H1 (cell line): Measurements from ENCODE around the gene KRTAP2-3.
"Not testable (repeated sequence)": the region's sequence is repeated elsewhere in the genome, so short reads cannot be mapped to it uniquely, and the experiment has no call there.

Source experiments
- BCL11A ChIP-seq, 2 experiments: IDR thresholded peaks; one replicate each; pipeline ENCODE4 v1.6.1; 2011; ENCODE audit warnings: low read depth in 2 of 2, low read length in 2 of 2, mild to moderate bottlenecking in 2 of 2
- BRCA1 ChIP-seq: IDR thresholded peaks from 2 replicates; pipeline ENCODE4 v1.6.1; 2012; ENCODE audit warnings: low read depth, low read length, improper control_type of control experiment
- CEBPB ChIP-seq: IDR thresholded peaks from 2 replicates; pipeline ENCODE4 v1.6.1; 2012; ENCODE audit warnings: low read depth, low read length
- CTCF ChIP-seq, 3 experiments: IDR thresholded peaks; 1 replicate in 2 of 3; 2 replicates in 1 of 3; pipeline versions ENCODE4 v1.5.1 to v1.6.1; 2011; ENCODE audit warnings: low read length in 3 of 3, mild to moderate bottlenecking in 3 of 3, inconsistent platforms in 2 of 3, low read depth in 1 of 3, moderate library complexity in 1 of 3; ENCODE audit not compliant: insufficient read depth in 1 of 3; ENCODE audit errors: control extremely low read depth in 1 of 3
- EP300 ChIP-seq, 2 experiments: IDR thresholded peaks; 1 replicate in 1 of 2; 2 replicates in 1 of 2; pipeline ENCODE4 v1.6.1; 2011 to 2012; ENCODE audit warnings: low read depth in 2 of 2, low read length in 2 of 2, mild to moderate bottlenecking in 2 of 2, borderline replicate concordance in 1 of 2, inconsistent platforms in 1 of 2, moderate library complexity in 1 of 2
- KDM5A ChIP-seq: fragments of 200-600 bp; IDR thresholded peaks from 2 replicates; pipeline ENCODE4 v1.7.1; 2012; ENCODE audit warnings: mild to moderate bottlenecking, low read length, inconsistent platforms, mixed read lengths
- RAD21 ChIP-seq, 2 experiments: IDR thresholded peaks in 1 of 2; conservative IDR thresholded peaks in 1 of 2; 2 replicates each; pipeline ENCODE4 v1.6.1; 2011; ENCODE audit warnings: low read depth in 2 of 2, low read length in 2 of 2, improper control_type of control experiment in 1 of 2, inconsistent platforms in 1 of 2, mild to moderate bottlenecking in 1 of 2, moderate library complexity in 1 of 2
- SRF ChIP-seq: IDR thresholded peaks from 2 replicates; pipeline ENCODE4 v1.6.1; 2011; ENCODE audit warnings: mild to moderate bottlenecking, low read depth, low read length, moderate library complexity

- TF ChIP-seq BRCA1; CTCF (IDR thresholded peaks at IDR 0.05; ENCODE audit: control extremely low read depth in 1 of 3, insufficient read depth in 1 of 3, low read depth in 1 of 3, low read length in 3 of 3); RAD21 (IDR thresholded peaks at IDR 0.05 in 1 of 2, conservative IDR thresholded peaks at IDR 0.05 in 1 of 2; ENCODE audit: low read depth in 2 of 2, low read length in 2 of 2); CEBPB; BCL11A (IDR thresholded peaks at IDR 0.05; ENCODE audit: low read depth in 2 of 2, low read length in 2 of 2); KDM5A; EP300 (IDR thresholded peaks at IDR 0.05; ENCODE audit: borderline replicate concordance in 1 of 2, low read depth in 2 of 2, low read length in 2 of 2); SRF: not testable (repeated sequence)
These were observed 45.4 kb upstream of the KRTAP2-3 start, which contains the start of gene KRTAP4-9 for GRCh38 chr17:41105347-41105746.
